SK-MEL-5 (cell line): ENCODE results near the gene CERK. TPM values are rescaled to one million over a fixed set of nuclear protein-coding genes. Genes with fewer than 3 reads are reported as not detected.
A peak's percentile ranks its signal among the peaks of the same experiment; 100 is the strongest.

Experiments used
- DNase-seq: peaks from one replicate; pipeline ENCODE4 v3.0.0-alpha.2; 2016; ENCODE audit warnings: low read depth, low spot score
- in situ Hi-C: cut with HindIII; loops from 2 replicates; pipeline ENCODE4 v1.10.0; 2016; ENCODE audit warnings: low sequenced_read_pairs, high pct_unique_total_duplicates, low pct_unique_long_range_greater_than_20kb
- total RNA-seq: library from RNA; depleted of rRNA; stranded (reverse); fragments of >200 nt; shearing (Covaris generic); gene quantifications from 2 replicates; pipeline ENCODE4 v1.2.3, GENCODE V29; 2014

Gene CERK
- total RNA-seq, 1 experiment from 2014 or later = 193 TPM

- in situ Hi-C loops = no loop called here
- DNase-seq = no peak
These were observed 42.5 kb downstream of the CERK start for GRCh38 chr22:46695346-46696228.

GRCh38 chr22:46694416-46695170 is 43.5 kb downstream of the CERK start:
- in situ Hi-C loops = no loop called here

GRCh38 chr22:46693634-46694415 is 44.2 kb downstream of the CERK start:
- in situ Hi-C loops = no loop called here
- peak; percentile 100 for DNase-seq

More at GRCh38 chr22:46694416-46695170, 43.5 kb downstream of the CERK start:
- no peak for DNase-seq

GRCh38 chr22:46691571-46691970 is 46.5 kb downstream of the CERK start:
- in situ Hi-C loops = no loop called here

GRCh38 chr22:46690146-46690545 is 47.9 kb downstream of the CERK start:
- no peak for DNase-seq

More at GRCh38 chr22:46691571-46691970, 46.5 kb downstream of the CERK start:
- no peak for DNase-seq

GRCh38 chr22:46688949-46689348 is 49.1 kb downstream of the CERK start:
- DNase-seq = no peak
- in situ Hi-C loops = no loop called here

More at GRCh38 chr22:46690146-46690545, 47.9 kb downstream of the CERK start:
- in situ Hi-C loops = no loop called here

- in situ Hi-C loops = no loop called here
- no peak for DNase-seq
These were observed 50.6 kb downstream of the CERK start for GRCh38 chr22:46687460-46687859.

GRCh38 chr22:46687048-46687444 is 51.0 kb downstream of the CERK start:
- no peak for DNase-seq
- in situ Hi-C loops = no loop called here

GRCh38 chr22:46686221-46687047 is 51.6 kb downstream of the CERK start:
- in situ Hi-C loops = no loop called here
- DNase-seq = no peak

- in situ Hi-C loops = no loop called here
- no peak for DNase-seq
These were observed 53.3 kb downstream of the CERK start for GRCh38 chr22:46684706-46685105.

GRCh38 chr22:46682011-46682731 is 55.9 kb downstream of the CERK start:
- in situ Hi-C loops = no loop called here
- no peak for DNase-seq

GRCh38 chr22:46681010-46681409 is 57.0 kb downstream of the CERK start:
- DNase-seq = peak; percentile 70

GRCh38 chr22:46679706-46680269 is 58.3 kb downstream of the CERK start:
- in situ Hi-C loops = no loop called here

More at GRCh38 chr22:46681010-46681409, 57.0 kb downstream of the CERK start:
- in situ Hi-C loops = no loop called here

GRCh38 chr22:46678785-46679700 is 59.0 kb downstream of the CERK start:
- DNase-seq = no peak

More at GRCh38 chr22:46679706-46680269, 58.3 kb downstream of the CERK start:
- DNase-seq = no peak

GRCh38 chr22:46678003-46678657 is 59.9 kb downstream of the CERK start:
- in situ Hi-C loops = no loop called here
- no peak for DNase-seq

More at GRCh38 chr22:46678785-46679700, 59.0 kb downstream of the CERK start:
- in situ Hi-C loops = no loop called here
